Uterus (tissue), 2 donors: Measurements from ENCODE around the gene ZC3H13.

Source experiments
- POLR2A ChIP-seq, 2 donors: fragments of 450-650 bp; IDR thresholded peaks; one replicate each; pipeline ENCODE4 v1.6.1; 2016; ENCODE audit warnings: antibody characterized with exemption in 2 of 2, mild to moderate bottlenecking in 1 of 2, moderate library complexity in 1 of 2
- TF ChIP-seq, protein P1 (sequence below), 4 experiments: fragments of 200-600 bp in 2 of 4; fragments of 450-650 bp in 2 of 4; sonication (generic) in 2 of 4; IDR thresholded peaks; one replicate each; pipeline ENCODE4 v1.5.1; 2016 to 2019; ENCODE audit warnings: antibody characterized with exemption in 4 of 4, mild to moderate bottlenecking in 2 of 4, moderate library complexity in 1 of 4

DNA sequence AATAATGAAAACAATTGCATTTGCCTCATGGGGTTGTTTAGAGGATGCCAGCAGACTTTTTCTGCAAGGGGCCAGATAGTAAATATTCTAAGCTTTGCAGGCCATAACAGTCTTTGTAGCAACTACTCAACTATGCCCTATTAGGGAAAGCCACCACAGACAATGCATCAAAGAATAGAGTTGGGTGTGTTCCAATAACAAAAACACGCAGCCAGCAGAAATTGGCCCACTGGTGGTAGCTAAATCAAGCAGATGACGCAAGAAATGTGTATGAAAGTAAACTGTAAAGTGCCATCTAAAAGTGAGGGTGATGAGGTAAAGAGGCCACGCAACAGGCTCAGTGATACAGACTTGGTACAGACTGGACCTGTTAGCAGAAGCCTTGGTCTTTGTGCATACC lies 125.8 kb downstream of the ZC3H13 start:
- TF ChIP-seq, protein P1, sequence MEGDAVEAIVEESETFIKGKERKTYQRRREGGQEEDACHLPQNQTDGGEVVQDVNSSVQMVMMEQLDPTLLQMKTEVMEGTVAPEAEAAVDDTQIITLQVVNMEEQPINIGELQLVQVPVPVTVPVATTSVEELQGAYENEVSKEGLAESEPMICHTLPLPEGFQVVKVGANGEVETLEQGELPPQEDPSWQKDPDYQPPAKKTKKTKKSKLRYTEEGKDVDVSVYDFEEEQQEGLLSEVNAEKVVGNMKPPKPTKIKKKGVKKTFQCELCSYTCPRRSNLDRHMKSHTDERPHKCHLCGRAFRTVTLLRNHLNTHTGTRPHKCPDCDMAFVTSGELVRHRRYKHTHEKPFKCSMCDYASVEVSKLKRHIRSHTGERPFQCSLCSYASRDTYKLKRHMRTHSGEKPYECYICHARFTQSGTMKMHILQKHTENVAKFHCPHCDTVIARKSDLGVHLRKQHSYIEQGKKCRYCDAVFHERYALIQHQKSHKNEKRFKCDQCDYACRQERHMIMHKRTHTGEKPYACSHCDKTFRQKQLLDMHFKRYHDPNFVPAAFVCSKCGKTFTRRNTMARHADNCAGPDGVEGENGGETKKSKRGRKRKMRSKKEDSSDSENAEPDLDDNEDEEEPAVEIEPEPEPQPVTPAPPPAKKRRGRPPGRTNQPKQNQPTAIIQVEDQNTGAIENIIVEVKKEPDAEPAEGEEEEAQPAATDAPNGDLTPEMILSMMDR (IDR thresholded peaks at IDR 0.05) = no peak
- TF ChIP-seq POLR2A (IDR thresholded peaks at IDR 0.05) = no peak
